ENCODE measurements around the gene NCAPD2.

Gene NCAPD2

GRCh38 chr12:6574576-6575295 lies 80.8 kb downstream of the NCAPD2 start:
- DNase-seq: no peak

- DNase-seq: no peak
Observed at GRCh38 chr12:6575648-6576047, 81.7 kb downstream of the NCAPD2 start.

Data from inflammatory macrophage treated with lipopolysaccharide for 1 hour (primary cell).